ENCODE measurements around the gene HOATZ. TPM values are rescaled to one million over a fixed set of nuclear protein-coding genes. Genes with fewer than 3 reads are reported as not detected.

Gene HOATZ
- polyA plus RNA-seq, 2 donors, result not detected

GRCh38 chr11:111557425-111558111 lies 43.0 kb downstream of the HOATZ start:
- WGBS, 2 donors, result 69 to 73% methylated on average over 5 of the region's 5 CpGs
- Histone ChIP-seq H3K9me3 (ENCODE audit: control insufficient read depth in 2 of 2, insufficient read depth in 1 of 2, low read depth in 1 of 2, low read length in 1 of 2) (peaks cover 0 to 2% of the 10 kb centered on the region in 2 donors), H3K27ac (ENCODE audit: low read depth in 2 of 2, low read length in 1 of 2) (no peak overlapping the region), H3K4me1 (ENCODE audit: control insufficient read depth in 2 of 2, insufficient read depth in 2 of 2, low read length in 1 of 2) (no peaks in the 10 kb centered on the region), H3K27me3 (ENCODE audit: control insufficient read depth in 1 of 2, insufficient read depth in 2 of 2, low read length in 2 of 2) (no peaks in the 10 kb centered on the region), H3K4me3 (ENCODE audit: low read depth in 1 of 2, low read length in 2 of 2) (no peak overlapping the region), H3K36me3 (ENCODE audit: control insufficient read depth in 2 of 2, insufficient read depth in 2 of 2, low read length in 1 of 2) (no peaks in the 10 kb centered on the region)

- Histone ChIP-seq H3K4me1 (ENCODE audit: control insufficient read depth in 2 of 2, insufficient read depth in 2 of 2, low read length in 1 of 2) (no peaks in the 10 kb centered on the region), H3K27ac (ENCODE audit: low read depth in 2 of 2, low read length in 1 of 2) (no peak overlapping the region), H3K27me3 (ENCODE audit: control insufficient read depth in 1 of 2, insufficient read depth in 2 of 2, low read length in 2 of 2) (no peaks in the 10 kb centered on the region), H3K9me3 (ENCODE audit: control insufficient read depth in 2 of 2, insufficient read depth in 1 of 2, low read depth in 1 of 2, low read length in 1 of 2) (peaks cover 0 to 2% of the 10 kb centered on the region in 2 donors), H3K36me3 (ENCODE audit: control insufficient read depth in 2 of 2, insufficient read depth in 2 of 2, low read length in 1 of 2) (no peaks in the 10 kb centered on the region), H3K4me3 (ENCODE audit: low read depth in 1 of 2, low read length in 2 of 2) (no peak overlapping the region)
- 79 to 81% methylated on average over 11 of the region's 11 CpGs for WGBS, 2 donors
Observed at GRCh38 chr11:111559800-111560464, 45.4 kb downstream of the HOATZ start.

- 80 to 87% methylated on average over 3 of the region's 3 CpGs for WGBS, 2 donors
- no peaks in the 10 kb centered on the region for H3K4me1 ChIP-seq (ENCODE audit: control insufficient read depth in 2 of 2, insufficient read depth in 2 of 2, low read length in 1 of 2)
- peaks cover 0 to 2% of the 10 kb centered on the region in 2 donors for H3K9me3 ChIP-seq (ENCODE audit: control insufficient read depth in 2 of 2, insufficient read depth in 1 of 2, low read depth in 1 of 2, low read length in 1 of 2)
- no peak overlapping the region for H3K4me3 ChIP-seq (ENCODE audit: low read depth in 1 of 2, low read length in 2 of 2)
- no peaks in the 10 kb centered on the region for H3K36me3 ChIP-seq (ENCODE audit: control insufficient read depth in 2 of 2, insufficient read depth in 2 of 2, low read length in 1 of 2)
- no peak overlapping the region for H3K27ac ChIP-seq (ENCODE audit: low read depth in 2 of 2, low read length in 1 of 2)
- no peaks in the 10 kb centered on the region for H3K27me3 ChIP-seq (ENCODE audit: control insufficient read depth in 1 of 2, insufficient read depth in 2 of 2, low read length in 2 of 2)
Observed at GRCh38 chr11:111560800-111561199, 46.2 kb downstream of the HOATZ start.

- 81 to 85% methylated on average over 3 of the region's 3 CpGs for WGBS, 2 donors
- no peaks in the 10 kb centered on the region for H3K36me3 ChIP-seq (ENCODE audit: control insufficient read depth in 2 of 2, insufficient read depth in 2 of 2, low read length in 1 of 2)
- no peak overlapping the region for H3K27ac ChIP-seq (ENCODE audit: low read depth in 2 of 2, low read length in 1 of 2)
- H3K27me3 ChIP-seq (ENCODE audit: control insufficient read depth in 1 of 2, insufficient read depth in 2 of 2, low read length in 2 of 2), result no peaks in the 10 kb centered on the region
- H3K9me3 ChIP-seq (ENCODE audit: control insufficient read depth in 2 of 2, insufficient read depth in 1 of 2, low read depth in 1 of 2, low read length in 1 of 2), result no peaks in the 10 kb centered on the region
- H3K4me1 ChIP-seq (ENCODE audit: control insufficient read depth in 2 of 2, insufficient read depth in 2 of 2, low read length in 1 of 2), result no peaks in the 10 kb centered on the region
- no peak overlapping the region for H3K4me3 ChIP-seq (ENCODE audit: low read depth in 1 of 2, low read length in 2 of 2)
Observed at GRCh38 chr11:111561306-111561705, 46.7 kb downstream of the HOATZ start.

DNA sequence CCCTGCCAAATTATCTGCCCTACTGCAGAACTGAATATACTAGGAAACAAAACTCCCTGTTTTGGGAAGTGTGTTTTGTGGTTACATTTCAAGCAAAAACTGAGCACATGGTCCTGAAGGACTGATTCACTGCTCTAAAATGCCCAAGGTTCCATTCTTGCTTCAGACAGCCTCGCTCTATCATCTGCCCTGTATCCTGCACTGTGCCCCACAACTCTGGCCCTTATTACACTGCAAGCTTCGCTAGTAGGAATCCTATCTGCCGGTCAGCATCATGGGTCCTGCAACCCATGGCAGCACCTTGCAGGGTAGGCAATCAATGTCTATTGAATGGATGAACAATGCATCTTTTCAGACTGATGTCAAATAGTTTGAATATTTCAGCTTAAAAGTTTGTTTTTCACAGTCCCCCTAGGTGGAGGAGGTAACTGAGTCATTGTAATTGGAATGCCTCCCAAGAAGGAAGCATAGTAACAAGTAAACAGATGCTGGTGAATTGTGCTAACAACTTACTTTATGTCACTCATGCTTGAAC lies 47.3 kb downstream of the HOATZ start:
- 62 to 88% methylated on average over 3 of the region's 3 CpGs for WGBS, 2 donors
- no peaks in the 10 kb centered on the region for H3K4me1 ChIP-seq (ENCODE audit: control insufficient read depth in 2 of 2, insufficient read depth in 2 of 2, low read length in 1 of 2)
- H3K27ac ChIP-seq (ENCODE audit: low read depth in 2 of 2, low read length in 1 of 2), result no peak overlapping the region
- H3K36me3 ChIP-seq (ENCODE audit: control insufficient read depth in 2 of 2, insufficient read depth in 2 of 2, low read length in 1 of 2), result no peaks in the 10 kb centered on the region
- no peak overlapping the region for H3K4me3 ChIP-seq (ENCODE audit: low read depth in 1 of 2, low read length in 2 of 2)
- no peaks in the 10 kb centered on the region for H3K27me3 ChIP-seq (ENCODE audit: control insufficient read depth in 1 of 2, insufficient read depth in 2 of 2, low read length in 2 of 2)
- no peaks in the 10 kb centered on the region for H3K9me3 ChIP-seq (ENCODE audit: control insufficient read depth in 2 of 2, insufficient read depth in 1 of 2, low read depth in 1 of 2, low read length in 1 of 2)

GRCh38 chr11:111562692-111563389 lies 48.3 kb downstream of the HOATZ start:
- Histone ChIP-seq H3K9me3 (ENCODE audit: control insufficient read depth in 2 of 2, insufficient read depth in 1 of 2, low read depth in 1 of 2, low read length in 1 of 2) (no peaks in the 10 kb centered on the region), H3K27ac (ENCODE audit: low read depth in 2 of 2, low read length in 1 of 2) (no peak overlapping the region), H3K4me3 (ENCODE audit: low read depth in 1 of 2, low read length in 2 of 2) (no peak overlapping the region), H3K4me1 (ENCODE audit: control insufficient read depth in 2 of 2, insufficient read depth in 2 of 2, low read length in 1 of 2) (no peaks in the 10 kb centered on the region), H3K27me3 (ENCODE audit: control insufficient read depth in 1 of 2, insufficient read depth in 2 of 2, low read length in 2 of 2) (no peaks in the 10 kb centered on the region), H3K36me3 (ENCODE audit: control insufficient read depth in 2 of 2, insufficient read depth in 2 of 2, low read length in 1 of 2) (no peaks in the 10 kb centered on the region)
- WGBS, 2 donors, result 83 to 90% methylated on average over 10 of the region's 10 CpGs

- WGBS, 2 donors, result 65 to 72% methylated on average over 4 of the region's 4 CpGs
Observed at GRCh38 chr11:111565114-111565720, 50.6 kb downstream of the HOATZ start.

DNA sequence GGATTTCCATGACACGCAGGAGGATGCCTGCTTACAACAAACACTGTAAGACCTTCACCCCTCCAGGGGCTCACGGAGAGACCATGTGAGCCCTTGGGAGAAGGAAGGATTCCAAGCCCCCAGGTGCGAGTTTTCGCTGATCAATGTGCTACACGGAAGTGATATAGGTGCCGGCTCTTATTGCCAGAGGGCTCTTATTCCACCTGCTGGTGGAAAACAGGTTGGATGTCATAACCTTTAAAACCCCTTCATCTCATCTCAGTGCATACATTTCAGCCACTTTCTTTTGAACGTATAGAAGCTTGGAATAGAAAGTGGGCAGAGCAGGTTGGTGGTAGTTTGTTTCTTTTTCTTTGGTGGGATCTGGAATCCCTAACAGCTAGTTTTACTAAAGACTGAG lies 51.7 kb downstream of the HOATZ start:
- Histone ChIP-seq H3K27ac (ENCODE audit: low read depth in 2 of 2, low read length in 1 of 2) (no peak overlapping the region), H3K4me1 (ENCODE audit: control insufficient read depth in 2 of 2, insufficient read depth in 2 of 2, low read length in 1 of 2) (no peaks in the 10 kb centered on the region), H3K9me3 (ENCODE audit: control insufficient read depth in 2 of 2, insufficient read depth in 1 of 2, low read depth in 1 of 2, low read length in 1 of 2) (no peaks in the 10 kb centered on the region), H3K36me3 (ENCODE audit: control insufficient read depth in 2 of 2, insufficient read depth in 2 of 2, low read length in 1 of 2) (no peaks in the 10 kb centered on the region), H3K27me3 (ENCODE audit: control insufficient read depth in 1 of 2, insufficient read depth in 2 of 2, low read length in 2 of 2) (no peaks in the 10 kb centered on the region), H3K4me3 (ENCODE audit: low read depth in 1 of 2, low read length in 2 of 2) (no peak overlapping the region)
- 53 to 63% methylated on average over 7 of the region's 7 CpGs for whole genome bisulfite sequencing, 2 donors

More at GRCh38 chr11:111565114-111565720, 50.6 kb downstream of the HOATZ start:
- Histone ChIP-seq H3K27ac (ENCODE audit: low read depth in 2 of 2, low read length in 1 of 2) (no peak overlapping the region), H3K9me3 (ENCODE audit: control insufficient read depth in 2 of 2, insufficient read depth in 1 of 2, low read depth in 1 of 2, low read length in 1 of 2) (no peaks in the 10 kb centered on the region), H3K4me3 (ENCODE audit: low read depth in 1 of 2, low read length in 2 of 2) (no peak overlapping the region), H3K27me3 (ENCODE audit: control insufficient read depth in 1 of 2, insufficient read depth in 2 of 2, low read length in 2 of 2) (no peaks in the 10 kb centered on the region), H3K4me1 (ENCODE audit: control insufficient read depth in 2 of 2, insufficient read depth in 2 of 2, low read length in 1 of 2) (no peaks in the 10 kb centered on the region), H3K36me3 (ENCODE audit: control insufficient read depth in 2 of 2, insufficient read depth in 2 of 2, low read length in 1 of 2) (no peaks in the 10 kb centered on the region)

GRCh38 chr11:111569476-111569875 lies 54.9 kb downstream of the HOATZ start:
- no peaks in the 10 kb centered on the region for H3K27me3 ChIP-seq (ENCODE audit: control insufficient read depth in 1 of 2, insufficient read depth in 2 of 2, low read length in 2 of 2)
- H3K27ac ChIP-seq (ENCODE audit: low read depth in 2 of 2, low read length in 1 of 2), result no peak overlapping the region
- H3K36me3 ChIP-seq (ENCODE audit: control insufficient read depth in 2 of 2, insufficient read depth in 2 of 2, low read length in 1 of 2), result no peaks in the 10 kb centered on the region
- 63 to 67% methylated on average over 4 of the region's 4 CpGs for WGBS, 2 donors
- H3K9me3 ChIP-seq (ENCODE audit: control insufficient read depth in 2 of 2, insufficient read depth in 1 of 2, low read depth in 1 of 2, low read length in 1 of 2), result no peaks in the 10 kb centered on the region
- no peak overlapping the region for H3K4me3 ChIP-seq (ENCODE audit: low read depth in 1 of 2, low read length in 2 of 2)
- no peaks in the 10 kb centered on the region for H3K4me1 ChIP-seq (ENCODE audit: control insufficient read depth in 2 of 2, insufficient read depth in 2 of 2, low read length in 1 of 2)
